Hematopoietic multipotent progenitor cell treated with erythropoietin and hydrocortisone succinate and interleukin-3 and kit ligand, for 17 days (in vitro differentiated cells): Measurements from ENCODE around the gene TRIM16.
"Not testable (repeated sequence)": the region's sequence is repeated elsewhere in the genome, so short reads cannot be mapped to it uniquely, and the experiment has no call there.

Source experiments
- DNase-seq: peaks from one replicate; pipeline ENCODE4 v3.0.0-alpha.2; 2015; ENCODE audit warnings: low spot score

TRIM16 gene

GRCh38 chr17:15683824-15684478, at the start of gene TRIM16:
Gene TRIM16, minus strand, starts transcription at chr17:15684311. Its CDS starts 32,702 bp downstream, at chr17:15651609.
- DNase-seq = peak; percentile 54

GRCh38 chr17:15733174-15733789, 49.2 kb upstream of the TRIM16 start:
- not testable (repeated sequence) for DNase-seq

GRCh38 chr17:15731900-15732299, 47.8 kb upstream of the TRIM16 start, which contains the start of gene TBC1D26:
Gene TBC1D26, plus strand, starts transcription at chr17:15732283. Its CDS starts 3,066 bp downstream, at chr17:15735349.
- not testable (repeated sequence) for DNase-seq

GRCh38 chr17:15730535-15730934, 46.4 kb upstream of the TRIM16 start:
- not testable (repeated sequence) for DNase-seq

- not testable (repeated sequence) for DNase-seq
Observed at GRCh38 chr17:15716601-15717563, 32.8 kb upstream of the TRIM16 start.

GRCh38 chr17:15708879-15709278, 24.8 kb upstream of the TRIM16 start:
- DNase-seq = not testable (repeated sequence)

GRCh38 chr17:15704813-15705212, 20.7 kb upstream of the TRIM16 start:
- DNase-seq = not testable (repeated sequence)

- DNase-seq = not testable (repeated sequence)
Observed at GRCh38 chr17:15704239-15704638, 20.1 kb upstream of the TRIM16 start.

- not testable (repeated sequence) for DNase-seq
Observed at GRCh38 chr17:15699937-15700336, 15.8 kb upstream of the TRIM16 start.

GRCh38 chr17:15699413-15699924, 15.4 kb upstream of the TRIM16 start, which contains the start of gene ZNF286A:
Gene ZNF286A, plus strand, starts transcription at chr17:15699752. Its CDS starts 578 bp downstream, at chr17:15700330.
- peak; percentile 72 for DNase-seq

GRCh38 chr17:15698967-15699366, 14.9 kb upstream of the TRIM16 start:
- DNase-seq = not testable (repeated sequence)

GRCh38 chr17:15687494-15687893, 3.4 kb upstream of the TRIM16 start:
- not testable (repeated sequence) for DNase-seq

- DNase-seq = not testable (repeated sequence)
Observed at GRCh38 chr17:15683135-15683534, 976 bp downstream of the TRIM16 start.

- not testable (repeated sequence) for DNase-seq
Observed at GRCh38 chr17:15675991-15676390, 8.1 kb downstream of the TRIM16 start.

GRCh38 chr17:15674640-15675039, 9.5 kb downstream of the TRIM16 start:
- not testable (repeated sequence) for DNase-seq

- not testable (repeated sequence) for DNase-seq
Observed at GRCh38 chr17:15669526-15669925, 14.6 kb downstream of the TRIM16 start.

- DNase-seq = no peak
Observed at GRCh38 chr17:15663691-15664090, 20.4 kb downstream of the TRIM16 start.

GRCh38 chr17:15663176-15663575, 20.9 kb downstream of the TRIM16 start:
- no peak for DNase-seq

GRCh38 chr17:15662681-15663080, 21.4 kb downstream of the TRIM16 start:
- no peak for DNase-seq

- DNase-seq = no peak
Observed at GRCh38 chr17:15660077-15660476, 24.0 kb downstream of the TRIM16 start.

- no peak for DNase-seq
Observed at GRCh38 chr17:15659663-15660062, 24.4 kb downstream of the TRIM16 start.

GRCh38 chr17:15659236-15659635, 24.9 kb downstream of the TRIM16 start:
- DNase-seq = no peak
